GM18868 (cell line): ENCODE data around the gene CCDC124.

Experiments
- ATAC-seq: cut with Tn5 transposase; IDR thresholded peaks from one replicate; pipeline ENCODE4 v1.9.1; 2021; ENCODE audit warnings: mild to moderate bottlenecking, moderate library complexity; ENCODE audit not compliant: unreplicated experiment

The CCDC124 gene

DNA sequence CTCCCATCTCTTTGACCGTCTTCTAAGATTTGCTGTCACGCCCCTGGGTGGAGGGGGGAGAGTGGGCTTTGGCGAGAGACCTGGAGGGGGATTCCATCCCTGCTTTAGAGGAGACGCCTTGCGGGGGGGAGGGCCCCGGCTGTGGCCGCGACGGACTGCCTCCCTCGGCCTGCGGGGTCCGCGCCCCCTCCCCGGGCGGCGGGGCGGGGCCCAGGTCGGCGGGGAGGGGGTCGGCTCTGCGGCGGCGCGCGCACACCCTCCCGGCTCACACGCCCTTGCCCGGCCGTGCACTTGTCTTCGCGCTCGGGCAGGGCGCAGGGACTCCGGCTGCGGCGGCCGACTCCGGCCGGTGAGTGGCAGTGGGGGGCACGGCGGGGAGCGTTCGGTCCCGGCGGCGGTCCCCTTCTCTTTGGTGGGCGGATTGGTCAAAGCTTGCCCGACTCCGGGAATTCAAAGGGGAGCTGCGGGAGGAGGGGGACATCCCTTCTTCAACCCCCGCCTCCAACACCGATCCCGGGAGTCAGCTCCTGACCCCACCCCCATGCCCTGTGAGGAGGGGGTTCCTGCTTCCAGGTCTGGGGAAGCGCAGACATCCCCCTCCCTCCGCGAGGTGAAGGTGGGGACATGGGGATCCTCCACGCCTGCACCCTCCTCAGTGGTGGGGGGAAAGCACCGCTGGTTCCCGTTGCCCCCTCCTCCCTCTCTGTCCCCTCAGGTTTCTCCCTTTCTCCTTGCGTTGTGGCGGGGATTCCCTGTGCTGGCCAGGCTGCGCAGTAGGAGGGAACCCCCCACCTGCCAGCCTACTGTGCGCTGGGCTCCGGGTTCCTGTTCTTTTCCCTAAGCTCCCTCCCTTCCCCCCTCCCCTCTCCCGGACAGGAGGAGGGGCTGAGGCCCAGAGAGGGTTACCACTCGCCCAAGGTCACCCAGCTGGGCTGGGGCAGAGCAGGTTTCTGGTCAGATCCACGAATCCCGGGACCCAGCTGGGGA, 19.5 kb downstream of the CCDC124 start:
- ATAC-seq: no peak

DNA sequence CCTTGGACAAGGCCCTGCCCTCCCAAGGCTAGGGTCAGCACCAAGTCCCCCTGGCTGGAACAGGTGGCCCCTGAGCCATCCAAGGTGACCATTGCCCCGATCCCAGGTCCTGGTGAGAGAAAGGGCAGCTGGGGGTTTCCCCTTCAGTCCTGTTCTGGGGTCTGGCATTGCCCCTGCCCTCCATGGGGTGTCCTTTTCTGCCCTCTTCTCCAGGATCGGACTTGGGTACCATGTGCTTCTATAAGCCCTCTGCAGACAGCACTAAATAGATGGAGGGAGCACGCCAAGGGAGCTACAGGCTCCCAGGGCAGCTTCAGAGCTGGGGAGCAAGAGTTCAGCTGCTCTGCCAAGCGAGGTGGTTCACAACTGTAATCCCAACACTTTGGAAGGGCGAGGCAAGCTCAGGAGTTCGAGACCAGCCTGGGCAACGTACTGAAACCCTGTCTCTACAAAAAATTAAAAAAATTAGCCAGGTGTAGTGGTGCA, 20.5 kb downstream of the CCDC124 start:
- no peak for ATAC-seq

DNA sequence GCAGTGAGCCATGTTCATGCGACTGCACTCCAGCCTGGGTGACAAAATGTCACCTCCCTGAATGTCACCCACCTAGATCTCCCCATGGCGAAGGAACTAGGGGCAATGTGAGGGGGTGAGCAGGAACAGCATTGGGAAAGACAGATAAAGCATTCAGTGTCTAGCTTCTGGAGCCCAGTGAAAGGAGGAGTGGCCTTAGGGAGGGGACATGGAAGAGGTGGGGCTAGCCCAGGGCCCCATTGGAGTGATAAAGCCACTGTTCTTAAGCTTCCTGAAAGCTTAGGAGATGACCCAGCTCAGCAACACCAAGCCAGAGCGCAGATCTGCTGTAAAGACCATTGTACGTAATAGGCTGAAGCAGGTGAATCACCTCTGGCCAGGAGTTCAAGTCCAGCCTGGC, 21.1 kb downstream of the CCDC124 start:
- no peak for ATAC-seq

DNA sequence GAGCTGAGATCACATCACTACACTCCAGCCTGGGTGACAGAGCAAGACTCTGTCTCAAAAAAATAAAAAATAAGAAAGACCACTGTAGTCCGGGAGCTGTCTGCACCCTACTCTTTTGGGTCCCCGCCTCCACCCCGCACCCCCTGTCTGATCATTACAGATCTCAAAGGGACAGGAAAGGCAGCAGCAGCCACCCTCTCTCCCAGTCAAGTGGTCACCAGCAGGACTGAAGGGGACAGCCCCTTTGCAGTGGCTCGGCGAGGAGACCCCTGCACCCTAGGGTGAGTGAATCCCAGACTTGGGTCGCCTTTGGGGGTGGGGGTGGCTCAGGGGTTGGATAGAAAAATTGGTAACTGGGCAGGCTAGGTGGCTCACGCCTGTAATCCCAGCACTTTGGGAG, 21.6 kb downstream of the CCDC124 start:
- no peak for ATAC-seq

DNA sequence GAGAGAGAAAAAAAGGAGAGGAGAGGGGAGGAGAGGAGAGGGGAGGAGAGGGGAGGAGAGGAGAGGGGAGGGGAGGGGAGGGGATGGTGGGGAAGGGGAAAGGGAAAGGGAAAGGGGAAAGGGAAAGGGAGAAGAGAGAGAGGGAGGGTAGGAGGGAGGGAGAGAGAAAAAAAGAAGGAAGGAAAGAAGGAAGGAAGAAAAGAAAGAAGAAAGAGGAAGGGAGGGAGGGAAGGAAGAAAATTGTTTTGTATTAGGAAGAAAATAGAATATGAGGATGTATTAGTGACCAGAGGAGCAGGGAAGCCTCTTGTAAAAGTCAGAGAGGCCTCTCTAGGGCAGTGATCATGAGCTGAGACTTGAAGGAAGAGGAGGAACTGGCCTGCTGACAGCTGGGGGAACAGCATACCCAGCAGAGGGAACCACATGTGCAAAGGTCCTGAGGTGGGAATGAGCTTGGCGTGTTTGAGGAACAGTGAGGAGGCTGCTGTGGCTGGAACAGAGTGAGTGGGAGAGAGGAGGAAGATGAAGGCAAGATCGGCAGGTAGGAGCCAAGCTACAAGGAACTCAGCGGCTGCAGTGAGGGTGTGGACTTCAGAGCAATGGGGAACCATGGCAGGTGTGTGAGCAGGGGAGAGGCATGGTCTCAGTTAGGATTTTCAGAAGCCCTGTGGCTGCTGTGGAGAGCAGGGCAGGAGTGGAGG, 24.5 kb downstream of the CCDC124 start:
- ATAC-seq: no peak

DNA sequence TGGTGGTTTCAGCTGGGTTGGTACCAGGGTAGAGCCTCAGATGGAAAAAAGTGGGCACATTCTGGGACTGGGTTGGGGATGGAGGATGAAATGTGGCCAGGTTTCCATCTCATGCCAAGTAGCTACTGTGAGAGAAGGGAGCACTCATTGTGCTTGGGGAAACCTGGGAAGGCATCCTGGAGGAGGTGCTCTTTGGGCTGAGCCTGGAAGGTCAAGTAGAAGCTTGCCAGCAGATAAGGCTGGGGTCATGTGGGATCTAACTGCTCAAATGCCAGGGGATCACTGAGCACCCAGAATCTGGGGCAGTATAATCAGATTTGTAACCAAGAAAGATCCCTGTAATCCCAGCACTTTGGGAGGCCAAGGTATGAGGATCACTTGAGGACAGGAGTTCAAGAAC, 25.1 kb downstream of the CCDC124 start:
- ATAC-seq: no peak

DNA sequence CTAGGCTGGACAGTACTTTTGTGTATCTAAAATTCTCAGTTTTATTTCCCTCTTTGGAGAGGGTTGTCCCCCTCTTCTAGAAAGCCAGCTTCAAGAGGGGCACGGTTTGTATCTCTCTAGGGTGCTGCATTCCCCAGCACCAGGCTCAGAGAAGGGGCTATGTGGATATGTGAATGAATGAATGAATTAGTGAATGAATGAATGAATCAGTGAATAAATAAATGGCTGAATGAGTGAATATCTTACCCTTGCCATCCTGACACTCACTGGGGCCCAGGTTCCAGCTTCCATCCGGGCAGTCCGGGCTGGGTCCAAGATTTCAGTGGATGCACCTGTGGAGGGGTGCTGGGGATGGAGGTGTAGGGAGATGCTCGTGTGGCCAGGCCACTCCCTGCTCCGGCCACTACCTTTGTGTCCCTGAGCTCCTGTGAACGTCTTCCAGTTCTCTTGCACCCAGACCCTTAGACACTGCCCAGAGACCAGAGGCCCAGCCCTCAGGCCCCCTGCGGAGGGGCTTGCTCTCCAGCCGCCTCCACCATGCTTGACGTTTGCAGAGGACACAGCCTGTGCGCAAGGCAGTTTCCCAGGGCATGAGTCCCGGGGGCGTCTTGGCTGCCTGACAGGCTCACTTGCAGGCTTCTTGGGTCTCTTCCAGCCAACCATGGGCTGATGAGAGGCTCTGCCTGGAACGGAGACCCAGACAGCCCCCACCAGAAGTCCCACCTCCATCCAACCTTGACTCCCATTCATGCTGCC, 31.3 kb downstream of the CCDC124 start:
- no peak for ATAC-seq

DNA sequence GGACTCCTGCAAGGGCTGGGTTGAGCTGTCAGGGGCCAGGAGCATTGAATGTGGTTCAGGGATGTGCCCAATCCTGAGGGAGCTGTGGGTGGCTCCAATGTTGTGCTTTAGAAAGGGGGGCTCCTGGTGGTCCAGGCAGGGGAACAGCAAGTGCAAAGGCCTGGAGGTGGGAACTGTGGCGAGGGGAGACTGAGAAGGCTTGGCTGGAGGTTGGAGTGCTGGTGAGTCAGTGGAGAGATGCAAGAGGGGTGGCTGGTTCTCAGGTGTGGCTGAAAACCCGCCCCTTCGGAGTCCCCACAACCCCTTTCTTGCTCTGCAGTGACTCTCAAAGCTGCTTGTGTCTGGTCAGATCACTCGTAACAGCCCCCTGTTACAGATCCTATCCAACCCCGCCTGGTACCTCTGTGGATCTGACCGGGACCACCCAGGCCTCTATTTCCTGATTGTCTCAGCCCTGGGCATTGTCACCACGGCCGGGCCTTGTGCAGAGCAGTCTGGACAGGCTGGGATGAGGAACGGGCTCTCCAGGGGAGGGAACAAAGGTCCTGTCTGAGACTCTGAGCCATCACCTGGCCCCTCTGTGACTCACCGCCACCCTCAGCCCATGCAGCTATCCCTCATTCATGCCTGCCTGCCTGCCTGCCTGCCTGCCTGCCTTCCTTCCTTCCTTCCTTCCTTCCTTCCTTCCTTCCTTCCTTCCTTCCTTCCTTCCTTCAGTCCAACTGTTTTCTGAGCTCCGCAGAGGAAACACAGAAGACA, 32.7 kb downstream of the CCDC124 start:
- no peak for ATAC-seq

DNA sequence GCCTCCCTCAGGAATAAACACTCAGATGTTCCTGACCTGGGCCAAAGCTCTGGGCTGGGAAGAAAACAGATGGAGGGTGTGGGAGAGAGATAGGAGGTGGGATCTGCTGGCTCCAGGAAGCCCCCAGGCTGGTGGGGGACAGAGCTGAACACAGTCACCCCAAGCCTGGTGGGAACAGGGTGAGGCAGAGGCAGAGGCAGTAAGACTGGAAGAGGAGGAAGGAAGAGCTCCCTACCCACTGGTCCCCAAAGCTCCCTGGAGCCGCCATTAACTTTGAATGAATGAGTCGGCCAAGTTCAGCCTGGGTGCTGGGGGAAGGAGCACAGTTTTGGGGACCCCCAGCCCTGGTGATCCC, 33.3 kb downstream of the CCDC124 start:
- no peak for ATAC-seq

DNA sequence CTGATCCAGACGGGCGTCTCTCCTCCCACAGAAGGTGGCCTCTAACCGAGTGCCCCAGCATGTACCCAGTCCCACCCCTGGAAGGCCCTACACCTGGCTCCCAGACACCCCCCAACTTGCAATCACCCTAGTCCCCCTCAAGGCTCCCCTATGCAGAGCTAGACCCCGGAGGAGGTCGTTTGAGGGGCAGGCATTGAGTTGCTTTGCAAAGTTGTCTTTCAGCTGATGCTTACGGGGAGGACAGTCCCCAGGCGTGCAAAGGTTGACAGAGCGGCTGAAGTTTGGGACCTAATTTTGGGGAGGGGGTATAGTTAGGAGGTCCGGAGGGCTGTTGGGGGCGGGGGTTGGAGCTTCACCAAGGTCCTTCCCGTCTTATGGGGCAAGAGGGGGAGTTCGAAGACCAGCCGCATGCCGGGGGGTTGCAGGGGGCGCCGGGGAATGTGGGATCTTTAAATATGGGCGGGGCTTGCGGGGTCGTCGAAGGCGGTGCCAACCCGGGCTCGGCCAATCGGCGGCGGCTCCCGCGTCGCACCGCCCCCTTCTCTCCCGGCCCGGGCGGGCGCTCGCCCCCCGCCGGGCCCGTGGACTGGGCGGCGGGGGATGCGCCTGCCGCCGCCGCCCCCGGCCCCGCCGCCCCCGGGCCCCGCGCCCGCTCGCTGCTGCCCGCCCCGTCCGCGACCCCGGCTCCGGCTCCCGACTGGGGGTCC, 33.9 kb downstream of the CCDC124 start, which contains the start of gene KCNN1:
KCNN1 (plus strand) TSS at position 558 of the 707 bp plus-strand sequence. CDS start 6,782 bp downstream, outside the sequence.
- ATAC-seq: no peak

DNA sequence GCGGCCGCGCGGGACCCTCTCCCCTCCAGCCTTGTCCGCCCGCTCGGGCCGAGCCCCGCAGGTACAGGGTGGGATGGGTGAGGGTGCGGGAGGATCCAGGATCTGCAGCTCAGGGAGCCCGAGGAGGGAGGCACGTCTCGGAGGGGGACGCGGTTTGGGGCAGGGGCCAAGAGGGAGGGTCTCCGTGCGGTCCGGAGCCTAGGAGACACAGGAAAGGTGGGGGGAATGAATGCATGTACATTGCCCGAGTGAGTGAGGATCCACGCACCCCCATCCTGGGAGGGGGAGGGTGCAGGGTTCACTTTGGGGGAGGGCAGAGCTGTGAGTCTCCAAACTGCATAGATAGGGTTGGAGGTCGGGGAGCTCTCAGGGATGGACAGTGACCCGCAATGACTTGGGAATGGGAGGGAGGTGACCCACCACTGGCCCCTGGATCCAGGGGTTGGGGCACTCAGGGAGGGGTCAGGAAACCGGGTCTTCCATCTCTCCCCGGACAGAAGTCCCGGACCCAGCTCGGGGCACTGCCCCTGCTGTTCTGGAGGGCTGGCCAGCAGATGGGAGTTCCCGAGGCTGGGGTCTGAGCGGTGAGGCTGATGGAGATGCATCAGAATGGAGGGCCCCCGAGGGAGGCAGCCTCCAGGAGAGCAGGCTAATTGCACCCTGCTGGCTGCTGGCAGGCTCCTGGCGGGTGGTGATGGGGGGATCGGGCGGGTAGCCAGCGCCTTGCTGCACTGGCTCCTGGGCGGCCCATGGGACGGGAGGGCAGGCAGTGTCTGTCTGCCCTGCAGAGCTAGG, 34.6 kb downstream of the CCDC124 start:
- no peak for ATAC-seq

DNA sequence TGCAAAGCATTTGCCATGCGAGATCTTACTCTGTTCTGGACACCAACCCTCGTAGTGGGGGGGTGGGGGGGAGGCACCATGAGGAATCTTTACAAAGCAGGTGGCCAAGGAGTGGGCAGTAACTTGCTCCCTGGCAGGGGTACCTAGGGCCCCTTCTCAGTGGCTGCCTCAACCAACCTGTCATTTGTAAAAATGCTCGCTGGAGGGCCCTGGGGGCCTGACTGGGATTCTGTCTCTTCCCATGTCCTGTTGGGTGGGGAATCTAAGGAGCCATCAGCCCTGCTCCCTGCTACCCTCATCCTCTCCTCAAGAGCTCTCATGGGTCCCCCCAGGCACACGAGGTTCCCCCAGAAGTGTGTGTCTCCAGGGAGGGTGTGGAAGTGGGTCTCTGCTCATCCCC, 35.5 kb downstream of the CCDC124 start:
- no peak for ATAC-seq

DNA sequence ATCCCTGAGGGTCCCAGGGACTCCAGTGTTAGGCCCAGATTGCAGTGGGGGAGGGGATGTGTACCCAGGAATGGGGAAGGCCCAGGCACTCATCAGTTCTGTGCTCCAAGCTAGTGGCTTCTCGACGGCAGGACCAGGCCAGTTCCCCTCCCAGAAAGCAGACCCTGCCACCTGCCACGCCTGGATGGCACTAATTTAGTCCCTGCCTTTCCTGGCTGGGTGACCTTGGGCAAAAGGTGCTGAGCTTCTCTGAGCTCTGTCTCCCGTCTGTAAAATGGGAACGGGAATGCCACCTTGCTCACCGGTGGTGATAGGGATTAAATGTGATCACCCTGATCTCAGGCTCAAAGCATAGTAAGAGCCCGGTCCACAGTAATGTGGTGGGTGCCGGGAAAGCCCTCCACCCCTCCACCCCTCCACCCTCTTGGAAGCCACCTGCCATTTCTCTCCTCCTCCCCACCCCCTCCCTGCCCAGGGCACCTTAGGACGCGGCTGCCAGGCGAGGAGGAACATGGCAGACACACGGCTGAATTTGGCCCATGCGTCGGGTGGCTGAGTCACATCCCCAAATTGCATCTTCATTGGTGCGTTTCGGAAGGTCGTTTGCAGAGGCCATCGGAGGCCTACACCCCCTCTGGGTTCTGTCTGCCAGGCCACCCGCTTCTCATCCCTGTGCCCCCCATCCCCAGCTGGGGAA, 36.4 kb downstream of the CCDC124 start:
- ATAC-seq: no peak

DNA sequence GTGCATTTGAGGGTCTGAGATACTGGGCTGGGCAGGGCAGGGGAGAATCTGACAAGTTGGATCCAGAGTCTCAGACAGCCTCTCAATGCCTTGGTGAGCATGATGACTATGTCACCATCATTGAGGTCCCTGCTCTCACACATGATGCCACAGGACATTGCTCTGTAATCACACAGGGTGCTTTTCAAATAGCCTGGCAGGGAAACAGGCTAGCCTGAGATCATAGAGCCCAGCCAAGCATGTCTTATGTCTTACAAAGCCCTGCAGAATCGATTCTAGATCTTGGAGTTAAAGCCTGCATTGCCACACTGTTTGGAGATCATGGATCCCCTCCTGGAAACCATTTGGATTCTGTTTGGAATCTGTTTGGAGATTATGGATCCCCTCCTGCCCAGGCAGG, 39.4 kb downstream of the CCDC124 start:
- ATAC-seq: no peak

DNA sequence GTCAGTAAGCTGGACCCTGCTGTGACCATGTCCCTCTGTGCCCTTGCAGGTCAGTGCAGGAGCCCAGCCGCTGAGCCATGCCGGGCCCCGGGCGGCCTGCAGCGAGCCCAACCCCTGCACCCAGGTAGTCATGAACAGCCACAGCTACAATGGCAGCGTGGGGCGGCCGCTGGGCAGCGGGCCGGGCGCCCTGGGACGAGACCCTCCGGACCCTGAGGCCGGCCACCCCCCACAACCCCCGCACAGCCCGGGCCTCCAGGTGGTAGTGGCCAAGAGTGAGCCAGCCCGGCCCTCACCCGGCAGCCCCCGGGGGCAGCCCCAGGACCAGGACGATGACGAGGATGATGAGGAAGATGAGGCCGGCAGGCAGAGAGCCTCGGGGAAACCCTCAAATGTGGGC, 40.9 kb downstream of the CCDC124 start:
- ATAC-seq: no peak

DNA sequence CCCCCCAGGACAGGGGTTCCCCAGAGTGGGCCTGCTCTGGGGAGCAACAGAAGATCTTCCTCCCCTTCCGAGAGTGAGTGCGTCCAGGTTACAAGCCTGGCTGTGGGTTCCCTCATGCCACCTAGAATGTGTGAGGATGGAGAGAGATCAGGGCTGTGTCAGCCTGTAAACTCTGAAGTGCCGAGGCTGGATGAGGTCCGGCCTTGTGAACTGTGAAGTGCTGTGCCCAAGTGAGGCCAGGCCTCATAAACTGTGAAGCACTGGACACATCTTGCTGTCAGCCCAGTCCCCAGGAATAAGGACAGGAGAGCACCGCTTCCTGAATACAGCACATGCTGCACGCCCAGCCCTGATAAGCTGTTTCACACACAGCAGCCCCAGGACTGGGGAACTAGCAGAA, 41.7 kb downstream of the CCDC124 start:
- no peak for ATAC-seq

DNA sequence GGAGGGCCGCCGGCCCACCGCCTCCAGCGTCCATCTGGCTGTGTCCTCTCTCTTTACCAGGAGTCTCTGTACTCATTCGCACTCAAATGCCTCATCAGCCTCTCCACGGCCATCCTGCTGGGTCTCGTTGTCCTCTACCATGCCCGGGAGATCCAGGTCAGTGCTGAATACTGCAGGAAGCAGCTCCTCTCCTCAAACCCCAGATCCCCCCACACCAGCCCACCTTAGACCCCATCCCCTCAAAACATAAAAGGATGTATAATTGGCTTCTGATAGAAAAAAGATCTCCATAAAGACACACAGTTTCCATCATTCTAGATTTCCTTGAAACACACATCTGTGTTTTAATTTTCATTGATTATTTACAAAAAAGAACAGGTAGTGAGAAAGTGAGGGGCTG, 42.2 kb downstream of the CCDC124 start:
- no peak for ATAC-seq

DNA sequence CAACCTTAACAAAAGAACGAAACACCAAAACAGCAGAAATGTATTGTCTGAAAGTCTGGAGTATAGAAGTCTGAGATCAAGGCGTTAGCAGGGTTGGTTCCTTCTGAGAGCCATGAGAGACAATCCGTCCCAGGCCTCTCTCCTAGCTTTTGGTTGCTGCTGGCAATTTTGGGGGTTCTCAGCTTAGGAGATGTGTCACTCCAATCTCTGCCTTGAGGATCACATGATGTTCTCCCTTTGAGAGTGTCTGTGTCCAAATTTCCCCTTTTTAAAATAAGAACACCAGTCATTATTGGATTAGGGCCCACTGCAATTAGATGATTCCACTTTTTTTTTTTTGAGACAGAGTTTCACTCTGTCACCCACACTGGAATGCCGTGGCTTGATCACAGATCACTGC, 44.2 kb downstream of the CCDC124 start:
- no peak for ATAC-seq
